Measurements from ENCODE around the gene GRM3.

The GRM3 gene

DNA sequence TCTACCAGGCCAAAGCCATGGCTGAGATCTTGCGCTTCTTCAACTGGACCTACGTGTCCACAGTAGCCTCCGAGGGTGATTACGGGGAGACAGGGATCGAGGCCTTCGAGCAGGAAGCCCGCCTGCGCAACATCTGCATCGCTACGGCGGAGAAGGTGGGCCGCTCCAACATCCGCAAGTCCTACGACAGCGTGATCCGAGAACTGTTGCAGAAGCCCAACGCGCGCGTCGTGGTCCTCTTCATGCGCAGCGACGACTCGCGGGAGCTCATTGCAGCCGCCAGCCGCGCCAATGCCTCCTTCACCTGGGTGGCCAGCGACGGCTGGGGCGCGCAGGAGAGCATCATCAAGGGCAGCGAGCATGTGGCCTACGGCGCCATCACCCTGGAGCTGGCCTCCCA is 142.7 kb downstream of the GRM3 start:
- no peak for DNase-seq (ENCODE audit: low read depth)

DNA sequence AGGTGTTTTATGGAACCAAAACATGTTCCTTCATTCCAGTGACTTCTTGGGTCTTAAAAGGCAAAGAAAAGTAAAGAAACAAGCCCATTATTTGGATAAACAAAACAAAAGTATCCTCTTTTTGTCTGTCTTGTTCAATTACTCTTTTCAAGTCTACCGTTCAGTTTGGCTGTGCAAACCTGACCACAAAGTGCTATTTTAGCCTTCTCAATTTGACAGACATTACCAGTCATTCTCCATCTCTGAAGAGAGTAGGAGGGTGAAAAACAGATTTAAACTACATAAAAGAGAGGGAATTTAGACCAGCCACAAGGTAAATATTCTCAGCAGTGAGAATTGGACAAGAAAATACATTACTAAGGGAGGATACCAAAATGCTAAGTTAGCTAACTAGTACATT is 145.2 kb downstream of the GRM3 start:
- DNase-seq (ENCODE audit: low read depth) = no peak

DNA sequence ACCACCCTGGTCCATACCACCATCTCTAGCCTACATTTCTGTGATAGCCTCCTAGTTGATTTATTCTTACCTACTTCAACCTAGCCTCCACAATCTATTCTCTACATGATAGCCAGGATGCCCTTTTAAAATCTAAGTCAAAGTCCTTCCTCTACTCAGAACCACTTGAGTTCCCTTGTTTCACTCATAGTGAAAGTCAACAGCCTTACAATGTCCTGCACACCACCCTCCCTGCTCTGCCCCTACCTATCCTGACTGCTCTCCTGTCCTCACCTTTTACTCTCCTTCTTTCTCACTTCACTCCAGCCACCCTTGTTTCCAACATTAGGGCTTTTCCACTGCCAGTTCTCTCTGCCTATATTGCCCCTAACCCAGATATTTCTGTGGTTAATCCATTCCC is 146.7 kb downstream of the GRM3 start:
- no peak for DNase-seq (ENCODE audit: low read depth)

DNA sequence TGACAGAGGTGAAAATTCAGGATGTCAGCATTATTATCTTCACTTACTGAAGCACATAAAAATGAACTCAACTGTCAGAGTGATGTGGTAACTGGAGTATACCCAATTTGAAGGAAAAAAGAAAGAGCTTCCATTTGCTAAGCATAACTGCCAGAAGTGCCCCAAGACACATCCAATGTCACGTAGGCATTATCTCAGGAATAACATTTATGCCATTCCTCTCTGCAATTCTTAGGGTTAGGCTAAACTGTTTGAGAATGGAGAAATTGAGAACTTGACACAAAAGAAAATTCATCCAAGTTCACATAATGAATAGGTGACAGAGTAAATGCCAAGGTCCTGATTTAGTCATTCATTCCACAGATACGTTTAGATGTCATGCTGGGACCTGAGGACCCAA is 148.6 kb downstream of the GRM3 start:
- DNase-seq (ENCODE audit: low read depth) = no peak

DNA sequence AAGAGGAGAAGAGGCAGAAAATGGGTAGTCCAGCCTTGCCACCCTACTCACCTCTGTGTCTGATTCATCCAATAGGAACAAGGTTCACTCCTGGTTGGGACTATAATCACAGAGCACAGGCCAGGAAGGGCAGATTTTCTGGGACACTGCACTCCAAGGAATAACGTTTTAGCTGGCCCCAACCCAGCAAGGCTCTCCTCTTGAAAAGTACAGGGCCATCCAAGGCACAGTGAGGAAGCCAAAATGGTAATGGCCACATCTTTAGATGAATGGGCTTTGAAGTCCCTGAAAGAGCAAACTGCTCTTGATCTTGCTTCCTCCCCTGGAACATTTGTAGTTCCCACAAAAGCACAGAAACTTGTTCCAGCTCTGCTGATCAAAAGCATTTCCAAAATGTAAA is 149.4 kb downstream of the GRM3 start:
- DNase-seq (ENCODE audit: low read depth) = no peak

DNA sequence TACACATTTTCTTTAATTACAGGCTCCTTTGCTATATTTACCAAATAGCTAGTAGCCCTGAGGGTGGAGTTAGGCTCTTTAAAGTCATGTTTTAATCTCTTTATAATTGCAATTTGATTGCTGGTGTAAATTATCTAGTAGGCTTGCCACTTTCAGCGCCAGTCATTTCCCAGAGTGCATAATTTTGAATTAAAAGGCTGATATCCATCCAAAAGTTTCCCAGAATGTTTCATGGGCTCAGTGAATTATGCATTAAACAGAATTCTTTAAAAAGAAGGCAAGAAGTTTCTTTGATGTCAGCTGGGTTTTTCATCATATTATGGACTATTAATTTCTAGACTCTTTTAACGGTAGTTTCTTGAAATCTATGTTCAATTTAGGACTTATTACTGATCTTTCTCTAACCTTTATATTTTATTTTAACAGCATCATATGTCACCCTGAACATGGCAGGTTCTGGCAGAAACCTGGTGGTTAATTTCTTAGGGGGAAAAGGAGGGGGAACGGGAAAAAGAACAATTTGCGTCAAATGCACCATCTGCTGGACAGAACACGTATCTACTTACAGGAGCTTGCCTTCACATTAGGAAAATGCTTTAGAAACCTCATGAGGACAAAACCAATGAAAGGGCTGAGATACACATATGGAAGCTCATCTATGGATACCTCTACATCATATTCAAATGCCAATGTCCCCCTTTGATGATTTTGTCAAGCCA is 171.1 kb downstream of the GRM3 start:
- DNase-seq (ENCODE audit: low read depth) = no peak

DNA sequence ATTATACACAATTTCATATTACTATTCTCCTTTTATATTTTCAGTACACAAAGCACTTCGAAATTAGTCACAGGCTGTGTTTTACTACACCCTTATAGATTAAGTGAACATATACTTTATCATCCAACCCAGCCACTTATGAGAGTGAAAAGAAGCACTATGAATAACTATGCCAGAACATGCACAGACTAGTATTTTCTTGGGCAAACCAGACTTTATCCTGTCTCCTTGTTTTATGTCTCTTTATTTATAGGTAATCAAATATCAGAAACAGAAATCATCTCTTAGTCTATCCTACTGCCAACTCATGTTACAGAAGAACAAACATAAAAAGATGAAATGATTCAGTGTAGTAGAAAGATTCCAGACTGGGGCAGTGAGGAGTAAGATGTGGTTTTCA is 171.8 kb downstream of the GRM3 start:
- DNase-seq (ENCODE audit: low read depth) = no peak

DNA sequence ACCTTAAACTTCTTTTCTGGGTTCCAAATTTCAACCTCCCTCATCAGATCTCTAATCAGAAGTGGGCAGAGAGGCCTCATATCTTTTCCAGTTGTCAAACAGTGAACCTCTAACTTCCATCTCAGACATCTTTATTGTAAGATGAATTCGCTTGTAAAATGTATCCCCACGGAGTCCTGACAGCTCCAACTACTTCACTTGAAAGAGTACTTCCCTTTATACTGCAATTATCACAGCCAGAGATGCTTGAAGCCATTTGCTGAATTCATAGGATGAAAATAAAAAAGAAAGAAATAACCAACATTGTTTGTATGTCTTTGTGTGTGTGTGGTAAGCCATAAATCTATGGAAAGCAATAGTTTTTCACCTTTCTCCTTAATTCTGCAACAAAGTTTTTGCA is 175.2 kb downstream of the GRM3 start:
- DNase-seq (ENCODE audit: low read depth) = no peak

DNA sequence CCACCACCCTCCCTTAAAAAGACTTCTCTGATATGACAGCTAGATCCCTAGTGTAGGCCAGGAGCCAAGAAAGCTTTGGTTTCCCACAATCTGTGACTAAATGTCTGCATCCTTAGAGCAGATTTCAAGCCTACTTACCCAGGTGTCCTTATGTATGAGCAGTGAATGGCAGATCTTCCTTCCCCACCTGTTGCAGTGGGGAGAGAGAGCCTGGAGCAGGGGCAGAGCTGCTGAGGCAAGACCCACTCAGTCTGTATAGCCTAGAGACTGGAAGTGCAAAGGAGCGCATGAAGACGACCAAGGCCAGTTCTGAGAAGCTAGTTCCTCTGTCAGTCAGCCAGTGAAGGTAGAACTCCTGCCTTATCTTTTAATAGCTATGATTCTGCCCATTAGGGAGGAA is 180.1 kb downstream of the GRM3 start:
- DNase-seq (ENCODE audit: low read depth) = no peak

DNA sequence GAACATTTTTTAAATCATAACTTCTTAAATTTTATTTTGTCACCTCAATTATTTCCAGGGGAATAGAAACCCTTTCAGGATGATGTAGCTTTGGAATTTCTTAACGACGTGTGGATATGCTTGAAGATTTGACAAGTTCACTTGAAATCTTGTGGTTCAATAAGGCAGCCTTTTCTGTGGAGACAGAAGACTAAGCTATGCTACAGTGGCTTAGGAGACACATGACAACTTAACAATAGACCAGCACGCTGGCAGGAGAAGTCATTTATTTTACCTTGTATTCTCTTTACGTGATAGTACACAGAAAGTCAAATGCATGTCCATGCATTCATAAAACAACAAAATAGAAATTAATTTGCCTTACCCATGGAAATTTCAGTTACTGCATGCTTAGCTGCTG is 181.6 kb downstream of the GRM3 start:
- no peak for DNase-seq (ENCODE audit: low read depth)

DNA sequence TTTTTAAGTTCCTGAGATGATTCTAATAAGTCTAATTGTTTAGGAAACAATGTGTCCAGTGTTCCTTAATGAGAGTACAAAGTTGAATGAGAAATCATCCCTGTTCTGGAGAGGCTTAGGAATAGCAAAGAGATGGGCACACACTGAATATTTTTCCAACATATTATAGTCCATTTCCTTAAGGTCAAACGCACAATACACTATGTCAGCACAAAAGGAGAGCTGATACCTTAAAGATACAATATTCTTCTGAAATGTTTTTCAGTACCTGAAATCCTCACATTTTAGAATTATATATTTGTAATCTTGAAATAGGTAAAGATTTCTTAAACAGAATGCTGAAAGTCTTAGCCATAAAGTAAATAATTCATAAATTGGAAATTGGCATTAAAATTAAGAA is 183.2 kb downstream of the GRM3 start:
- DNase-seq (ENCODE audit: low read depth) = no peak

DNA sequence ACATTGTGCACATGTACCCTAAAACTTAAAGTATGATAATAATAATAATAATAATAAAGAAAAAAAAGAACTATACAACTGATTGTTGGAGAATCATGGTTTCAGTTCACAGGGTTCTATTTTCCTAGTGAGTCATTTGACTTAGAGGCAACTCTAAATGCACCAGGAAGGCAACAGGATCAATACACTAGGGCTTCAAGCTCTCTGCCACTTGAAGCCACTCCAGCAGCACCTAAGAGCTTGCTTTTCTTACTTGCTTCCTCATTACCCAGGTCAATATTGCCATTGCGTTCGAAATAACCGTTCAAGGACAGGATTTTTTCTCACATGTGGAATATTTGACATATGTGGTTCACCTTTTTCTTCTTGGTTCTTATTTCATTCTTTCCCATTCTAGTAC is 189.7 kb downstream of the GRM3 start:
- DNase-seq (ENCODE audit: low read depth) = no peak

DNA sequence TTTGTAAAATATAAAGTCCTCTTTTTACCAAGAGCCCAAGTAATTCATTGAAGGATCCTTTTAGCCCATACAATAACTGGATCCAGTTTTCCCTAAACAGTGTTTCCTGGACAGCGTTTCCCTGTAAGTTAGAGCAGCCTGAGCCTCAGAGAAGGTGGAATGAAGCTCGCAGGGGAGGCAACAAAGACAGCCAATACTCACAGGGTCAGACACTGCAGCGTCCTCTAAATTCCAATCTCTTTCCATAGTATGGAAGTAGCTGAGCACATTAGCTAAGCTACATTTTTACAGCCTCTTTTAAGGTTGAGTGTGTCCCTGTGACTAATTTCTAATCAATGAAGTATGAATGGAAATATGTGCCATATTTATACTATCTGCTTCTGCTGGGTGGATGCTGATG is 193.5 kb downstream of the GRM3 start:
- DNase-seq (ENCODE audit: low read depth) = no peak

DNA sequence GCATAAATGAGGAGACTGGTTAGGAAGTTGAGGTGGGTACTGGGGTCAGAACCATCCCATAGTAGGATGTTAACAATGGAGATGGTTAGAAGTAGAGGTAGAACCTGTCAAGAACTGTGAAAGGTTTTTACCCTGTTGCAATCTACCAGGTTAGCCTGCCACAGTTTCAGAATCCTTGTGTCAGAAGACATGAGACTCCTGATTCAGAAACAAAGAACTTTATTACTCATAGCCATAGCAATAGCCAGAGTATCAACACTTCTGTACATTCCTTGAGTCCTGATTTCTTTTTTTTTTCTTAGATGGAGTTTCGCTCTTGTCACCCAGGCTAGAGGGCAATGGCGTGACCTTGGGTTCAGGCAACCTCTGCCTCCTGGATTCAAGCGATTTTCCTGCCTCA is 200.9 kb downstream of the GRM3 start:
- DNase-seq (ENCODE audit: low read depth) = no peak

DNA sequence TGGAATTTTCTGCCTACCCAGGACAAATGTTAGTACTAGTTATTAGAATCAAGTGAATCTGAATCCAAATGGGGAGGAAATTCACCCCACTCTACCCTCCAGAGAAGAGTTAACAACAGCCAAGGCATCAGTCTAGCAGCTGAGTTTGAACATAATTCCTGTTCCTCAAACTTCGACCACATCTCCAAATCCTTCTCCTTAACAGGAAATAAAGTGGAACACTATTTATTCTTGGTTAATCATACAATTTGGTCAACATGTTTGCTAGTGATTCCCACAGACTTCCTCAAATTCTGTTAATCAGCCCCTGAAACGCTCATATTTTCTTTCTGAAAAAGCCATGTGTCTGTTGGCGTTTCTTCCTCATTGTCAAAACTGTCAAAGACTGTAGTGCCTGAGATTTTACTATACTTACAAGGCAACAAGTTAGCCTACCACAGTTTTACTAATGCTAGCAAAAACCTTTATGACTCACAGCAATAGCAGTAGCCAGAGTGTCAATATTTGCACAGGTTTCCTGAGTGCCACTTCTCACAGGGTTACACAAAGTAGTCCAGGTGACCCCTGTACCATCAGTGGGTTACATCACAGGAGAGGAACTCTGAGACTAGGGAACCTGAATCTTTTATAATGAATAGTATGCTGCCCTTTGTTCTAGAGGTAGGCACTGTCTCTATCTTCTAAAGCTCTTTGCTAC is 202.9 kb downstream of the GRM3 start:
- no peak for DNase-seq (ENCODE audit: low read depth)

DNA sequence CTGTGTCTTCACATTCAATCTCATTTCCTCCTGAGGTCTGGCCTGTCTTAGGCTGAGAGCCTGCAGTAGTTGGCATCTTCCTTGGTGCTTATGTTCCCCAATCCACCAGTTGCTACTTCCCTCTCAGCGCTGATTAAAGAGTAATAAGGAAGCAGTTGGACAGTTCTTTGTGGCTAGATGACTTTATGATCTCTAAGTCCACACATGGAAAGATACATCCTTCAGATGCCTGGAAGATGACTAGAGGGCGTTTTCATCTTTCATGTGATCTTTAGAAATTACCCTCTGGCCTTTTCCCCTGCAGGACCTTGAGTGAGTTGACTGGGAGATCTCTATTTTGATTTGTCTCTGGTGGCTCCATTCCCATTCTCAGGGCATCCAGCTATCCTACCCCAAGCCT is 204.5 kb downstream of the GRM3 start:
- no peak for DNase-seq (ENCODE audit: low read depth)

DNA sequence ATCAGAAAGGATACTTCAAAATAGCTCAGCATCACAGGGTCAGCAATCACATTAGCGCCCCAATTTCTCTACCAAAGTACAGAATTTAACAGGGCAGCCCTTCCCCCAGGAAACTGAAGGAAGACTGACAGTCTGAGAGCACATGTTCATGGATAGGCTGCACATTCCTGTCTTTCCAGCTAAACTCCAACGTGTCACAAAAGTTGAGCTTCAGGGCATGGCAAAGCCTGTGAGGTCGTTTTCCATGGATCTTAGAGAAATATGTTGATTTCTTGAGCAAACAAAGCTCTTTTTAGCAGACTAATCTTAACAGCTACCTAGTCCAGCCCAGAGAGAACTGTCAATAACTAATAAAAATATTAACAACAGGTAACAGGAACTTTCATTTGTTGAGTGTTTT is 207.9 kb downstream of the GRM3 start:
- DNase-seq (ENCODE audit: low read depth) = no peak

DNA sequence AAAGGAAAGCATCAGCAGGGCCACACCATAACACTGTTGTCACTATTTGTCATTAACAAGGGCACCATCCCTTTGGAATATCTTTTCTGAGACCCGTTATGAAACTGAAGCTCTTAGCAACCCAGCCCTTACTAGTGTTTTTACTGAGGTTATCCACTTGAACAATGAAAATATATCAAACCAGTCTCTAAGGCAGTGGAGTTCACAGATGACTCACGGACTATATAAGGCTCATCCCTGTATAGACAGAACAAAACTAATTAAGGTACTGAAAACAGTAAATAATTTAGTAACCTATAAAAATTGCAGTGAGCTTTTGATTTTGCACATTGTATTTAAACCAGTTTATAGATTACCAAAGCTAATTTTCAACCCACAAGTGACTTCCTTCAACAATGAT is 219.7 kb downstream of the GRM3 start:
- DNase-seq (ENCODE audit: low read depth) = no peak

DNA sequence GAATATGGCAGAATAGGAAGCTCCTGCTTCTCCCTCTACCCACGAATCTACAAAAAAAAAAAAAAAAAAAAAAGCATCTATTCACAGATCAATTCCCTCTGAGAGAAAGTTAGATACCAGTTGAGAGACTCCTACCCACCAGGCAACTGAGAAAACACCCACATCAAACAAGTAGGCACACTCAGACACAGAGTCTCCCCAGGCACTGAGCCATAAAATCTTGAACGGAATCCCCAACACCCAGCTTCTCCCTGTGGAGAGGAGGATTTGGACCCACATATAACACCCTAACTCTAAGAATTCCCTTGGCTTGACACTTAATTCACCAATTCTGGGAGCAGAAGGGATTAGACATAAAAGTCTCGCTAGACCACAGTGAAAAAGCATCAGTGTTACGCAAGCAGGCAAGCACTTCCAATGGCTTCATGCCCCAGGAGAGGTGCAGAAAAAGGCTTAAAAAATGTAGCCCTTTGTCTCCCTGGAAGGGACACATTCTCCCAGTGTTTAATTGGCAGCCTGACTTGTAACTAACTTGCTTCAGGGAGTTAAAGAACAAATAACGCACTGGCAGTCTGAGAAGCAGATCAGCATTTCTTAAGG is 223.6 kb downstream of the GRM3 start:
- no peak for DNase-seq (ENCODE audit: low read depth)

DNA sequence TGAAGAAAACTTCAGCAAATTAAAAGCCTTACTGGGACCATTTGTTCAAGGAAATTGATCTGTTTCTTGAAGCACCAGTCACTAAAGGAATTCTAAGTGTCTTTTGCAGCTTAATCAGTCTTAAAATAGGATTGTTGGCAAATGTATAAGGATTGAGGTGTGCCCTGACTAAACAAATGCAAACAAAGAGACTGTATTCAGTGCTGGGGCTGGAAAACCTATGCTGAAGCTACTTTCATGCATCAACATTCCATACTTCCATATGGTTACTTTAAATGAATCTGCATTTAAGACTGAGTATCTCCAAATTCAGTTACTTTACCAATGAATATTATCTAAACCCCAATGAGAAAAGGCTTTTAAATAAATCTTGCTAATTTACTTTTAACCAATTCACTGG is 232.4 kb downstream of the GRM3 start:
- DNase-seq (ENCODE audit: low read depth) = no peak

DNA sequence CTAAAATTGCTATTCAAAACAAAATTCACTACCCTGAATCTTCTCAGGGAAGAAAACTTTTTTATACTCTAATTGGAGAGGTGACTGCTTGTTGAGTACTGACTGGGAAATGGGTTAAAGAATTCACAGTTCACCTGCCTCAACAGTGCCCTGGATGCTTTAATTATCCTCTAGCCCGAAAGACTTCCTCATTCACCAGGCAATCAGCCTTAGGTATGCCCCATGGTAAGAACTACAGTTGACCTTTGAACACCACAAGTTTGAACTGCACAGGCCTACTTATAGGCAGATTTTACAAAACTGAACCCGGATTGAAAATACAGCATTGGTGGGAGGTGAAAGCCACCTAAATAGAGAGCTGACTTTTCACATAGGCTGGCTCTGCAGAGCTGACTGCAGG is 240.4 kb downstream of the GRM3 start:
- DNase-seq (ENCODE audit: low read depth) = no peak

DNA sequence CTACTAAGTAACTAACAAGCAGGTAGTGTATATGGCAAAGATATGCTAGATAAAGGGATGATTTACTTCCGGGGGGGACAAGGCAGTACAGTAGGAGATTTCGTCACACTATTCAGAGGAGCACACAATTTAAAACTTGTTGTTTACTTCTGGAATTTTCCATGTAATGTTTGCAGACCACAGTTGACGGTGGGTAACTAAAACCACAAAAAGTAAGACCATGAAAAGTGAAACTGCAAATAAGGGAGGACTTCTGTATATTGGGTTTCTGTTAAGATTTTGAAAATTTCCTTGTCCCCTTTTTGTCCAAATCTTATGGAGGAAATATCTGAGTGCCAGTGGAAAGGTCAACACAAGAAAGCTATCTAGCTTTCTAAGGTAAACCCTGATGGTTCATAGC is 245.8 kb downstream of the GRM3 start:
- DNase-seq (ENCODE audit: low read depth) = no peak

DNA sequence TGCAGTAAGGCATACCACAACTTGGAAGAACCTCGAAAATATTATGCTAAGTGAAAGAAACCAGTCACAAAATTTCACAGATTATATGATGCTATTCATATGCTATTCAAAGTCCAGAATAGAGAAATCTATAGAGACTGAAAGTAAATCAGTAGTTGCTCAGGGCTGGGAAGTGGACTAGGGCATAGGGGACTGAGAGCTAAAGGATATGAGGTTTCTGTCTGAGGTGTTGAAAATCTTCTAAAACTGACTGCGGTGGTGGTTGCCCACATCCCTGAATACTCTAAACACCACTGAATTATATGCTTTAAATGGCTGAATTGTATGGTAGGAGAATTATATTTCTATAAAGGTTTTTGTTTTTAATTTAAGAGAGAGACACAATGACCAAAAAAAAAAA is 254.5 kb downstream of the GRM3 start:
- DNase-seq (ENCODE audit: low read depth) = no peak

DNA sequence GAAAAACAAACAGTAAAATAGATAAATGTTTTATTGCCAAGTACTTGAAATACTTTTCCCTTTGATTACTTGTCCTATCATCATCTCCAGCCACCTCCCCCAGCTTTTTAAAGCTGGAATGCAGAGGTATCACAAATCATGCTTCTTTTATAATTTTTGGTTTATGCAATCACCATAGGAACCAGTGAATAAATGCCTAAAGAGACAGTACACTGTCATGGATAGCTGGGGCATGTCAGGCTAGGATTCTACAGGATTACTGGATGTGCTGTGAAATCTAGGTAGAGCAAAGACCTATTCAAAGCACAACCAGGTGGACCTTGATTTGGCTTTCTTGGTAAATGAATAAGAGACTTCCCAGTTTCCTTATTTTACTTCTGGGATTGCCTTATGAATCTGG is 257.2 kb downstream of the GRM3 start:
- DNase-seq (ENCODE audit: low read depth) = no peak
